GM21515 (cell line): Measurements from ENCODE around the gene E2F3.

Experiments
- ATAC-seq: cut with Tn5 transposase; IDR thresholded peaks from one replicate; pipeline ENCODE4 v1.9.1; 2021; ENCODE audit not compliant: unreplicated experiment

E2F3 gene

GRCh38 chr6:20401205-20402091, at the start of gene E2F3:
E2F3 (plus strand) TSS chr6:20401879; CDS start chr6:20402233, 354 bp downstream.
- ATAC-seq = peak; percentile 86

- ATAC-seq = no peak
These were observed 49.3 kb upstream of the E2F3 start for GRCh38 chr6:20352346-20352745.

- no peak for ATAC-seq
These were observed 48.5 kb upstream of the E2F3 start for GRCh38 chr6:20353134-20353533.

GRCh38 chr6:20354366-20354765, 47.3 kb upstream of the E2F3 start:
- ATAC-seq = no peak

- no peak for ATAC-seq
These were observed 41.1 kb upstream of the E2F3 start for GRCh38 chr6:20360471-20361119.

- no peak for ATAC-seq
These were observed 39.1 kb upstream of the E2F3 start for GRCh38 chr6:20362623-20363022.

- ATAC-seq = no peak
These were observed 37.4 kb upstream of the E2F3 start for GRCh38 chr6:20364327-20364726.

- ATAC-seq = no peak
These were observed 36.2 kb upstream of the E2F3 start for GRCh38 chr6:20365456-20365855.

- ATAC-seq = no peak
These were observed 35.4 kb upstream of the E2F3 start for GRCh38 chr6:20366082-20366830.

GRCh38 chr6:20367743-20368485, 33.8 kb upstream of the E2F3 start:
- no peak for ATAC-seq

- ATAC-seq = no peak
These were observed 31.3 kb upstream of the E2F3 start for GRCh38 chr6:20370393-20370792.

- ATAC-seq = no peak
These were observed 30.9 kb upstream of the E2F3 start for GRCh38 chr6:20370801-20371200.

GRCh38 chr6:20375436-20375835, 26.2 kb upstream of the E2F3 start:
- ATAC-seq = no peak

GRCh38 chr6:20377623-20378265, 23.9 kb upstream of the E2F3 start:
- no peak for ATAC-seq

- ATAC-seq = no peak
These were observed 22.4 kb upstream of the E2F3 start for GRCh38 chr6:20379231-20379630.

GRCh38 chr6:20386218-20386617, 15.5 kb upstream of the E2F3 start:
- no peak for ATAC-seq

GRCh38 chr6:20389066-20389465, 12.6 kb upstream of the E2F3 start:
- no peak for ATAC-seq

- ATAC-seq = no peak
These were observed 8.4 kb upstream of the E2F3 start for GRCh38 chr6:20393297-20393696.

- ATAC-seq = no peak
These were observed 2.2 kb upstream of the E2F3 start for GRCh38 chr6:20399518-20399917.

GRCh38 chr6:20400456-20401204, 1.0 kb upstream of the E2F3 start:
- no peak for ATAC-seq
